HepG2 (cell line): ENCODE data around the gene SMAD3. TPM values are rescaled to one million over a fixed set of nuclear protein-coding genes. Genes with fewer than 3 reads are reported as not detected.

Experiments
- ATAC-seq: fragments of 200-7000 bp; cut with Tn5 transposase; 3 replicates; pipeline ENCODE4 v1.9.1; 2020; ENCODE audit warnings: mild to moderate bottlenecking, moderate library complexity
- BruUV-seq: library from RNA; stranded (reverse); fragments of 400-500 nt; replicated peaks from 2 replicates; lab custom pipeline; 2021; lab: Mats Ljungman, UMichigan
- CTCF ChIA-PET: fragments of 300-600 bp; formaldehyde crosslinking; extraction: SDS; loops from one replicate; lab custom pipeline; 2021; ENCODE audit warnings: low total read pairs, inconsistent platforms, low intra/inter-chr PET ratio; lab: Yijun Ruan, JAX
- POLR2A ChIA-PET: fragments of 350-600 bp; sonication (Branson Sonifier 250); formaldehyde crosslinking; loops from one replicate; lab custom pipeline; 2020; ENCODE audit warnings: antibody characterized with exemption, inconsistent platforms; lab: Yijun Ruan, JAX
- DNase-seq: peaks from one replicate; pipeline ENCODE4 v3.0.0-alpha.2; 2015; ENCODE audit warnings: low spot score
- FAIRE-seq: peaks from 3 replicates; lab custom pipeline; 2011; peaks lifted over from hg19 to GRCh38; lab: Jason Lieb, UNC
- H2AFZ ChIP-seq: one replicate; pipeline ENCODE4 v1.6.1; 2011; ENCODE audit warnings: low read length, inconsistent platforms
- H3K27ac ChIP-seq: fragments of 300-600 bp; 3 replicates; pipeline ENCODE4 v1.8.0; 2011; ENCODE audit warnings: mixed run types, mild to moderate bottlenecking, mixed read lengths, low read length, inconsistent platforms; ENCODE audit not compliant: insufficient read depth; ENCODE audit errors: extremely low read length
- H3K27me3 ChIP-seq, 2 experiments: fragments of 200-600 bp in 1 of 2; 2 replicates in 1 of 2; 3 replicates in 1 of 2; pipeline versions ENCODE4 v1.6.0 to v1.8.0; 2011; ENCODE audit warnings: low read length in 2 of 2, mild to moderate bottlenecking in 2 of 2, moderate library complexity in 2 of 2, inconsistent platforms in 1 of 2; ENCODE audit not compliant: insufficient read depth in 2 of 2, control insufficient read depth in 1 of 2
- H3K36me3 ChIP-seq, 2 experiments: fragments of 200-600 bp in 1 of 2; replicated peaks in 1 of 2; 2 replicates in 1 of 2; 3 replicates in 1 of 2; pipeline versions ENCODE4 v1.5.1 to v1.8.0; 2011; ENCODE audit warnings: low read length in 2 of 2, inconsistent platforms in 1 of 2; ENCODE audit not compliant: insufficient read depth in 2 of 2, control insufficient read depth in 1 of 2
- H3K4me1 ChIP-seq: 2 replicates; pipeline ENCODE4 v1.5.1; 2012; ENCODE audit warnings: low read length, inconsistent platforms; ENCODE audit not compliant: insufficient read depth
- H3K4me2 ChIP-seq: 2 replicates; pipeline ENCODE4 v1.6.0; 2011; ENCODE audit warnings: low read depth, low read length, inconsistent platforms
- H3K4me3 ChIP-seq, 3 experiments: fragments of 200-600 bp in 1 of 3; sonication (generic), shearing (Covaris generic) in 1 of 3; replicated peaks in 1 of 3; 2 replicates each; pipeline ENCODE4 v1.5.1; 2011 to 2016; ENCODE audit warnings: low read length in 3 of 3, inconsistent platforms in 2 of 3, low read depth in 2 of 3, mild to moderate bottlenecking in 2 of 3, control low read depth in 1 of 3, mixed read lengths in 1 of 3; ENCODE audit not compliant: insufficient read depth in 1 of 3
- H3K79me2 ChIP-seq: one replicate; pipeline ENCODE4 v1.6.1; 2011; ENCODE audit warnings: low read length, inconsistent platforms; ENCODE audit not compliant: insufficient read depth
- H3K9ac ChIP-seq: 2 replicates; pipeline ENCODE4 v1.6.0; 2011; ENCODE audit warnings: mild to moderate bottlenecking, low read depth, low read length, inconsistent platforms; ENCODE audit not compliant: insufficient read depth
- H3K9me3 ChIP-seq: 2 replicates; pipeline ENCODE4 v1.5.1; 2012; ENCODE audit warnings: mild to moderate bottlenecking, low read length
- H4K20me1 ChIP-seq: 2 replicates; pipeline ENCODE4 v1.6.0; 2011; ENCODE audit warnings: inconsistent platforms, mild to moderate bottlenecking, low read length, moderate library complexity; ENCODE audit not compliant: insufficient read depth
- CENPBD1 ChIP-seq: sonication (generic); formaldehyde crosslinking; IDR thresholded peaks from 2 replicates; pipeline ENCODE4 v1.8.0; 2022; ENCODE audit warnings: missing genetic modification reagents, low read depth, mild to moderate bottlenecking, borderline replicate concordance
- EP300 ChIP-seq, 3 experiments: sonication (generic) in 1 of 3; formaldehyde crosslinking in 1 of 3; IDR thresholded peaks; 2 replicates each; pipeline versions ENCODE4 v1.5.1 to v1.6.1; 2011 to 2020; ENCODE audit warnings: low read depth in 2 of 3, low read length in 2 of 3, borderline replicate concordance in 1 of 3, improper control_type of control experiment in 1 of 3, mild to moderate bottlenecking in 1 of 3, missing genetic modification reagents in 1 of 3, moderate library complexity in 1 of 3
- GLI4 ChIP-seq: sonication (generic); formaldehyde crosslinking; IDR thresholded peaks from 2 replicates; pipeline ENCODE4 v1.5.1; 2020; ENCODE audit warnings: missing genetic modification reagents, mild to moderate bottlenecking, moderate library complexity, borderline replicate concordance
- JUND ChIP-seq: sonication (generic); formaldehyde crosslinking; IDR thresholded peaks from 2 replicates; pipeline ENCODE4 v1.8.0; 2022; ENCODE audit warnings: mild to moderate bottlenecking, missing genetic modification reagents
- MXD4 ChIP-seq: IDR thresholded peaks from 2 replicates; pipeline ENCODE4 v1.6.1; 2016; ENCODE audit warnings: mild to moderate bottlenecking, missing biosample characterization, missing genetic modification reagents
- PATZ1 ChIP-seq: sonication (generic); formaldehyde crosslinking; IDR thresholded peaks from 2 replicates; pipeline ENCODE4 v1.4.0; 2020; ENCODE audit warnings: missing genetic modification reagents
- POLR2A ChIP-seq, 2 experiments: IDR thresholded peaks; 2 replicates each; pipeline ENCODE4 v1.6.1; 2011; ENCODE audit warnings: low read depth in 2 of 2, low read length in 2 of 2, mild to moderate bottlenecking in 1 of 2, moderate library complexity in 1 of 2; ENCODE audit not compliant: insufficient read depth in 1 of 2
- SNAI1 ChIP-seq: sonication (generic); formaldehyde crosslinking; IDR thresholded peaks from 2 replicates; pipeline ENCODE4 v1.5.0; 2020; ENCODE audit warnings: mild to moderate bottlenecking, missing genetic modification reagents, borderline replicate concordance
- SOX5 ChIP-seq: IDR thresholded peaks from 2 replicates; pipeline ENCODE4 v1.6.1; 2016; ENCODE audit warnings: borderline replicate concordance
- TCF7 ChIP-seq: sonication (generic); IDR thresholded peaks from 2 replicates; pipeline ENCODE4 v1.6.1; 2016; ENCODE audit warnings: antibody characterized with exemption, low read depth
- ZNF501 ChIP-seq: sonication (generic); formaldehyde crosslinking; IDR thresholded peaks from 2 replicates; pipeline ENCODE4 v1.5.1; 2020; ENCODE audit warnings: mild to moderate bottlenecking, moderate library complexity, missing genetic modification reagents
- ZNF788 ChIP-seq: sonication (generic); formaldehyde crosslinking; IDR thresholded peaks from 2 replicates; pipeline ENCODE4 v1.5.0; 2020; ENCODE audit warnings: mild to moderate bottlenecking, missing genetic modification reagents, borderline replicate concordance
- WGBS: methylation state at CpG from one replicate; pipeline ENCODE4 v1.1.6; 2017; ENCODE audit warnings: low lambda C conversion rate; 5-methylcytosine and 5-hydroxymethylcytosine counted together
- in situ Hi-C: cut with HindIII; loops from 2 replicates; pipeline ENCODE4 v1.10.0; 2017; ENCODE audit warnings: low pct_unique_long_range_greater_than_20kb; ENCODE audit not compliant: extremely low pct_ligation_motif_present
- intact Hi-C: fragments of 100-400 bp; cut with micrococcal nuclease; formaldehyde crosslinking; loops from one replicate; pipeline ENCODE4 v1.10.0; 2022; ENCODE audit not compliant: unreplicated experiment
- polyA plus RNA-seq, 8 experiments: library from polyadenylated mRNA; depleted of rRNA in 3 of 8; stranded (reverse) in 7 of 8; unstranded in 1 of 8; fragments of >200 nt; fragmentation: Illumina TruSeq in 4 of 8; extraction: Trizol in 4 of 8; gene quantifications; 2 replicates each; pipeline versions ENCODE4 v1.2.1 to v1.2.3, GENCODE V29; 2011 to 2016; ENCODE audit warnings: low read depth in 4 of 8, missing spikeins in 1 of 8, mixed read lengths in 1 of 8; ENCODE audit not compliant: insufficient read depth in 1 of 8
- total RNA-seq, 5 experiments: library from RNA; depleted of rRNA; stranded (reverse); fragments of >200 nt; fragmentation: Illumina TruSeq; extraction: Trizol; gene quantifications; 2 replicates each; pipeline ENCODE4 v1.2.3, GENCODE V29; 2016; ENCODE audit warnings: low read depth in 1 of 5

The SMAD3 gene
- total and polyA plus RNA-seq, 2 of the 13 experiments (the other 11 are each of a cell fraction or from before 2014, with no cell fraction given): 8.6 to 56.3 TPM

- TF ChIP-seq PATZ1 (CRISPR knock-in tag) (peak; percentile 55), POLR2A (IDR thresholded peaks at IDR 0.05; ENCODE audit: insufficient read depth in 1 of 2, low read depth in 2 of 2, low read length in 2 of 2) (0 out of 4 replicates have a peak, but pooled peaks of 1 of the 2 experiments have one; percentile 11), CENPBD1 (CRISPR knock-in tag) (no peak), SNAI1 (CRISPR knock-in tag) (0 out of 2 replicates have a peak, but pooled peaks have one; percentile 4), MXD4 (CRISPR knock-in tag) (0 out of 2 replicates have a peak, but pooled peaks have one; percentile 47), EP300 (IDR thresholded peaks at IDR 0.05; ENCODE audit: low read depth in 2 of 2, low read length in 2 of 2) (peak in 1 of 2 experiments; percentile 28; a peak in 1 of 4 replicates), EP300 (CRISPR knock-in tag; IDR thresholded peaks at IDR 0.05; ENCODE audit: borderline replicate concordance) (no peak), TCF7 (0 out of 2 replicates have a peak, but pooled peaks have one; percentile 45)
- TF ChIP-seq, all 625 proteins: peak for 16
Observed at GRCh38 chr15:67067930-67068551, 2.6 kb downstream of the SMAD3 start (continued).

GRCh38 chr15:67068710-67069400 is 3.5 kb downstream of the SMAD3 start:
- peak overlapping the region; percentile 78 to 98 (median 92) for H3K4me3 ChIP-seq
- no TSS peak for BruUV-seq
- peaks cover 74% of the 10 kb centered on the region for H3K79me2 ChIP-seq
- ChIA-PET POLR2A (interaction anchor here (0.7 to 1.9 kb wide), 9 partner anchors 10 to 82 kb away, joined by 3 to 7 read pairs (median 3); no protein-coding TSS in a partner anchor), CTCF (no interaction called here)
- in situ Hi-C loops (no loop called here), intact Hi-C loops (no loop called here)
- ATAC-seq (no peak), DNase-seq (no peak), FAIRE-seq (no peak)
- peak overlapping the region; percentile 90 for H3K9ac ChIP-seq
- peaks cover 6 to 11% of the 10 kb centered on the region in 2 experiments for H3K36me3 ChIP-seq
- H2AFZ ChIP-seq: no peak overlapping the region
- 0 out of 2 replicates have a peak, but pooled peaks have one; percentile 0 for TF ChIP-seq ZNF788 (CRISPR knock-in tag)
- peak; percentile 14; the same call in 1 of the 2 replicates for TF ChIP-seq ZNF501 (CRISPR knock-in tag)
- TF ChIP-seq SOX5 (CRISPR knock-in tag): 0 out of 2 replicates have a peak, but pooled peaks have one; percentile 1
- TF ChIP-seq GLI4 (CRISPR knock-in tag): no peak
- TF ChIP-seq JUND: no peak
- no peaks in the 10 kb centered on the region; a peak in 1 of 5 replicates for H3K27me3 ChIP-seq
- H4K20me1 ChIP-seq: peaks cover 47% of the 10 kb centered on the region
- H3K4me1 ChIP-seq: peaks cover 64% of the 10 kb centered on the region
- WGBS: 48% methylated on average over 6 of the region's 6 CpGs
- peak overlapping the region; percentile 35 for H3K27ac ChIP-seq
- H3K4me2 ChIP-seq: peak overlapping the region; percentile 89
- no peaks in the 10 kb centered on the region for H3K9me3 ChIP-seq
